K562 (cell line): ENCODE measurements around the gene SPINT2. TPM values are rescaled to one million over a fixed set of nuclear protein-coding genes. Genes with fewer than 3 reads are reported as not detected.

Experiments used
- ATF4 ChIP-seq: fragments of 450-650 bp; formaldehyde crosslinking; IDR thresholded peaks from 2 replicates; pipeline ENCODE4 v1.4.0; 2022; ENCODE audit warnings: mild to moderate bottlenecking, moderate library complexity
- CHAMP1 ChIP-seq: fragments of 450-650 bp; IDR thresholded peaks from 2 replicates; pipeline ENCODE4 v1.6.1; 2016; ENCODE audit warnings: mild to moderate bottlenecking
- ESRRA ChIP-seq: fragments of 450-650 bp; IDR thresholded peaks from 2 replicates; pipeline ENCODE4 v1.6.1; 2014; ENCODE audit warnings: low read depth, mild to moderate bottlenecking, moderate library complexity, borderline replicate concordance
- HMBOX1 ChIP-seq: sonication (generic); IDR thresholded peaks from 2 replicates; pipeline ENCODE4 v1.6.1; 2016
- ID3 ChIP-seq, 2 experiments: fragments of 250-450 bp in 1 of 2; fragments of 450-650 bp in 1 of 2; sonication (Bioruptor Pico) in 1 of 2; IDR thresholded peaks; 2 replicates each; pipeline versions ENCODE4 v1.6.1 to v1.8.0; 2016 to 2021; ENCODE audit warnings: mild to moderate bottlenecking in 2 of 2, moderate library complexity in 2 of 2, missing compliant biosample characterization in 1 of 2, missing genetic modification characterization in 1 of 2
- KDM5B ChIP-seq: fragments of 200-600 bp; sonication (generic); IDR thresholded peaks from 2 replicates; pipeline ENCODE4 v1.6.1; 2012; ENCODE audit warnings: low read depth, mild to moderate bottlenecking, moderate library complexity, low read length, control low read depth, inconsistent platforms; ENCODE audit not compliant: insufficient replicate concordance
- NONO ChIP-seq, 2 experiments: fragments of 200-400 bp in 1 of 2; fragments of 450-650 bp in 1 of 2; formaldehyde crosslinking in 1 of 2; IDR thresholded peaks; 2 replicates each; pipeline ENCODE4 v1.6.1; 2017; ENCODE audit warnings: low read depth in 2 of 2, mild to moderate bottlenecking in 2 of 2, moderate library complexity in 2 of 2, low read length in 1 of 2
- POLR3A ChIP-seq: IDR thresholded peaks from 2 replicates; pipeline ENCODE4 v1.6.1; 2011; ENCODE audit warnings: borderline replicate concordance, mild to moderate bottlenecking, moderate library complexity; ENCODE audit not compliant: insufficient read length, insufficient read depth; ENCODE audit errors: extremely low read depth
- RAD51 ChIP-seq: fragments of 450-650 bp; IDR thresholded peaks from 2 replicates; pipeline ENCODE4 v1.7.1; 2016; ENCODE audit warnings: low read depth, mild to moderate bottlenecking, borderline replicate concordance
- RB1 ChIP-seq: fragments of 450-650 bp; IDR thresholded peaks from 2 replicates; pipeline ENCODE4 v1.6.1; 2017; ENCODE audit warnings: low read depth, mild to moderate bottlenecking
- SIRT6 ChIP-seq: IDR thresholded peaks from one replicate; pipeline ENCODE4 v1.6.1; 2012; ENCODE audit warnings: low read depth, mild to moderate bottlenecking, control low read depth, inconsistent platforms, low read length, moderate library complexity
- SOX6 ChIP-seq: fragments of 450-650 bp; IDR thresholded peaks from 2 replicates; pipeline ENCODE4 v1.6.1; 2014; ENCODE audit warnings: mild to moderate bottlenecking
- TEAD2 ChIP-seq: fragments of 450-650 bp; IDR thresholded peaks from 2 replicates; pipeline ENCODE4 v1.6.1; 2016; ENCODE audit warnings: missing genetic modification characterization, control low read depth, missing compliant biosample characterization
- ZBTB11 ChIP-seq, 3 experiments: fragments of 200-800 bp in 1 of 3; fragments of 250-450 bp in 1 of 3; fragments of 450-650 bp in 1 of 3; sonication (Bioruptor Pico) in 1 of 3; sonication (Bioruptor generic) in 1 of 3; formaldehyde crosslinking in 1 of 3; IDR thresholded peaks; 2 replicates each; pipeline versions ENCODE4 v1.6.1 to v1.8.0; 2016 to 2022; ENCODE audit warnings: mild to moderate bottlenecking in 2 of 3, missing genetic modification characterization in 2 of 3, missing compliant biosample characterization in 1 of 3, moderate library complexity in 1 of 3
- ZFX ChIP-seq: sonication (generic); formaldehyde crosslinking; IDR thresholded peaks from 2 replicates; pipeline ENCODE4 v1.8.0; 2022; ENCODE audit warnings: mild to moderate bottlenecking, missing genetic modification reagents, moderate library complexity
- ZNF217 ChIP-seq: sonication (generic); formaldehyde crosslinking; IDR thresholded peaks from 2 replicates; pipeline ENCODE4 v1.8.0; 2022; ENCODE audit warnings: mild to moderate bottlenecking, missing genetic modification reagents
- ZNF274 ChIP-seq: IDR thresholded peaks from 2 replicates; pipeline ENCODE4 v1.6.1; 2011; ENCODE audit warnings: low read depth, mild to moderate bottlenecking, low read length, moderate library complexity, borderline replicate concordance
- ZNF324 ChIP-seq: fragments of 250-450 bp; sonication (Bioruptor Pico); IDR thresholded peaks from 2 replicates; pipeline ENCODE4 v1.4.0; 2020; ENCODE audit warnings: mild to moderate bottlenecking
- polyA plus RNA-seq, 8 experiments: library from polyadenylated mRNA; depleted of rRNA in 4 of 8; stranded (reverse) in 5 of 8; unstranded in 3 of 8; fragments of >200 nt; fragmentation: Nextera tagmentation in 2 of 8; fragmentation: Illumina TruSeq in 1 of 8; extraction: Ambion mirVana in 2 of 8; extraction: Trizol in 1 of 8; gene quantifications; 2 replicates each; pipeline versions ENCODE4 v1.2.1 to v1.2.3, GENCODE V29; 2011 to 2014; ENCODE audit warnings: inconsistent platforms in 1 of 8, missing spikeins in 1 of 8
- total RNA-seq, 7 experiments: library from RNA; depleted of rRNA in 6 of 7; stranded (reverse); fragments of >200 nt in 6 of 7; fragmentation: Illumina TruSeq in 2 of 7; extraction: Trizol in 2 of 7; gene quantifications; 2 replicates each; pipeline versions ENCODE4 v1.2.1 to v1.2.3, GENCODE V29; 2011 to 2021; ENCODE audit warnings: low replicate concordance in 1 of 7

SPINT2 gene
- total and polyA plus RNA-seq, 9 of the 15 experiments (the other 6 are each of a cell fraction or from before 2014, with no cell fraction given): 0.65 to 4.5 (median 3.4) TPM

GRCh38 chr19:38270587-38271167 lies 6.3 kb downstream of the SPINT2 start (continued):
- TF ChIP-seq TEAD2 (tag): no peak; the same call in 1 of the 2 replicates
- TF ChIP-seq POLR3A: no peak
- 0 out of 2 replicates have a peak, but pooled peaks have one; percentile 35 for TF ChIP-seq RB1
- TF ChIP-seq ZNF217: no peak
- no peak for TF ChIP-seq ZNF274
- no peak for TF ChIP-seq CHAMP1
- peak; percentile 43 for TF ChIP-seq KDM5B
- TF ChIP-seq SOX6: no peak
- TF ChIP-seq ZBTB11 (CRISPR knock-in tag; IDR thresholded peaks at IDR 0.05): peak in 1 of 3 experiments; percentile 64; a peak in 2 of 6 replicates
- no peak for TF ChIP-seq ID3 (CRISPR knock-in tag; IDR thresholded peaks at IDR 0.05)
- no peak for TF ChIP-seq ID3 (tag; IDR thresholded peaks at IDR 0.05)
- TF ChIP-seq ZFX: peak; percentile 47
- no peak for TF ChIP-seq ATF4 (CRISPR knock-in tag)
- TF ChIP-seq ESRRA: no peak
- no peak for TF ChIP-seq SIRT6
- peak; percentile 34; the same call in 1 of the 2 replicates for TF ChIP-seq HMBOX1
- no peak for TF ChIP-seq ZNF324 (CRISPR knock-in tag)
- TF ChIP-seq NONO (IDR thresholded peaks at IDR 0.05; ENCODE audit: low read depth in 2 of 2, low read length in 1 of 2): no peak
- no peak for TF ChIP-seq RAD51
